Ishikawa (cell line): Measurements from ENCODE around the gene DLGAP4.

Source experiments
- CEBPB ChIP-seq: IDR thresholded peaks from 2 replicates; pipeline ENCODE4 v1.6.1; 2012
- CREB1 ChIP-seq: IDR thresholded peaks from 2 replicates; pipeline ENCODE4 v1.6.1; 2012; ENCODE audit warnings: low read depth
- EGR1 ChIP-seq: IDR thresholded peaks from 2 replicates; pipeline ENCODE4 v1.6.1; 2012
- EP300 ChIP-seq: IDR thresholded peaks from 2 replicates; pipeline ENCODE4 v1.6.1; 2012; ENCODE audit warnings: borderline replicate concordance
- FOXM1 ChIP-seq: IDR thresholded peaks from 2 replicates; pipeline ENCODE4 v1.6.1; 2012; ENCODE audit warnings: low read depth, borderline replicate concordance
- NFIC ChIP-seq: IDR thresholded peaks from 2 replicates; pipeline ENCODE4 v1.6.1; 2012
- RAD21 ChIP-seq: IDR thresholded peaks from 2 replicates; pipeline ENCODE4 v1.6.1; 2012; ENCODE audit warnings: low read depth
- TAF1 ChIP-seq: IDR thresholded peaks from 2 replicates; pipeline ENCODE4 v1.6.1; 2012; ENCODE audit warnings: low read depth, mild to moderate bottlenecking
- TCF12 ChIP-seq: IDR thresholded peaks from 2 replicates; pipeline ENCODE4 v1.6.1; 2012; ENCODE audit warnings: low read depth
- TEAD4 ChIP-seq: IDR thresholded peaks from 2 replicates; pipeline ENCODE4 v1.6.1; 2012
- YY1 ChIP-seq: IDR thresholded peaks from 2 replicates; pipeline ENCODE4 v1.6.1; 2012; ENCODE audit warnings: low read depth
- ZBTB7A ChIP-seq: IDR thresholded peaks from 2 replicates; pipeline ENCODE4 v1.6.1; 2012; ENCODE audit warnings: low read depth
- TF ChIP-seq, protein P1 (sequence below): IDR thresholded peaks from 2 replicates; pipeline ENCODE4 v1.6.1; 2012
- TF ChIP-seq, protein P2 (sequence below): IDR thresholded peaks from 2 replicates; pipeline ENCODE4 v1.6.1; 2012; ENCODE audit warnings: low read depth, mild to moderate bottlenecking
- TF ChIP-seq, protein P3 (sequence below): IDR thresholded peaks from 2 replicates; pipeline ENCODE4 v1.6.1; 2012

DLGAP4 gene

DNA sequence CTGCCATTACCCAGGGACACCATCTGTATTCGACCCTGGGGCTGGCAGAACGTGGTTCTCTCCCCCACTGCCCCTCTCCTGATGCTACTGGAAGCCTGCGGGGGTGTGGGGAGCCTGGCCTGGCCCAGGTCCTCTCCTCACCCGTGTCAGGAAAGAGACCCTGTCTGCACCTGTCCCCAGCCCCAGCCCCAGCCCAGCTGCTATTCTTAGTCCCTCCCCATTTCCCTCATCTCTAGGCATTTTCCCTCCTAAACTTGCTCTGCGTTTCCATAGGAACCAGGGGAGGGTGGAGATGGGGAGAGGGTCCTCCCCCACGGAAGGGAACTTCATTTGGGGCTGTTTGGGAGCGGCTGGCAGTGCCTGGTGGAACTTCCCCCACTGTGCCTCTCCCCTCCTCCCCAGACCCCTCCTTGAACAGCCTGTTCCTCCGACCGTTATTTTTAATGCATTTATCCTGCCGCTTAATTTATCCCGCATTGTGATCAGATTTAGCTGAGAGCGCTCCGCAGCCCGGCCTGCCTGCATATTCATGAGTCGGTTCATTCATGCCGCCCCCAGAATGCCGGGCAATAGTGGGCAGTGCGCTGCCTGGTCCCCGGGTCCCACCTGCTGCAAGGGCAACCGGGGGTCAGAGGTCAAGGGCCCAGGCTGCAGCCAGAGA lies 31.8 kb upstream of the DLGAP4 start:
- TF ChIP-seq, protein P1, sequence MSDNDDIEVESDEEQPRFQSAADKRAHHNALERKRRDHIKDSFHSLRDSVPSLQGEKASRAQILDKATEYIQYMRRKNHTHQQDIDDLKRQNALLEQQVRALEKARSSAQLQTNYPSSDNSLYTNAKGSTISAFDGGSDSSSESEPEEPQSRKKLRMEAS = no peak
- no peak for TF ChIP-seq RAD21

DNA sequence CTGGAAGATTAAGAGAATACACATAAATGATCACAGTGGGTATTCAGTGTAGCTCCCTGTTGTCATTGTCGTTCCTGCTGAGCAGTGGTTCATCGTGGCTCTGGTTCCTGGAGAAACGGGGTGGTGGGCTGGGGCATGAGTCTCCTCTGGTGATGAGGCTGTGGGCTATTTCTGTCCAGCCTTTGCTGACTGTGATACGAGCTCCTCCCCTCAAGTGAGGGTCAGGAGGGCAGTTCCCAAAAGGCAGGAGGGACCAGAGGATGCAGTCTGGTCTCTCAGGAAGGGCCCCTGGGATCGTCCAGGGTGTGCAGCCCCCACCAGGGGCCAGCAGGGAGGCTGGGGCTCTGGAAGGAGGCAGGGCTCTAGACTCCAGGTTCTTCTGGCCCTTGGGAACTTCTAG lies 31.1 kb upstream of the DLGAP4 start:
- TF ChIP-seq, protein P1 = no peak
- TF ChIP-seq CEBPB = no peak
- no peak for TF ChIP-seq ZBTB7A
- no peak for TF ChIP-seq EGR1
- TF ChIP-seq, protein P2, sequence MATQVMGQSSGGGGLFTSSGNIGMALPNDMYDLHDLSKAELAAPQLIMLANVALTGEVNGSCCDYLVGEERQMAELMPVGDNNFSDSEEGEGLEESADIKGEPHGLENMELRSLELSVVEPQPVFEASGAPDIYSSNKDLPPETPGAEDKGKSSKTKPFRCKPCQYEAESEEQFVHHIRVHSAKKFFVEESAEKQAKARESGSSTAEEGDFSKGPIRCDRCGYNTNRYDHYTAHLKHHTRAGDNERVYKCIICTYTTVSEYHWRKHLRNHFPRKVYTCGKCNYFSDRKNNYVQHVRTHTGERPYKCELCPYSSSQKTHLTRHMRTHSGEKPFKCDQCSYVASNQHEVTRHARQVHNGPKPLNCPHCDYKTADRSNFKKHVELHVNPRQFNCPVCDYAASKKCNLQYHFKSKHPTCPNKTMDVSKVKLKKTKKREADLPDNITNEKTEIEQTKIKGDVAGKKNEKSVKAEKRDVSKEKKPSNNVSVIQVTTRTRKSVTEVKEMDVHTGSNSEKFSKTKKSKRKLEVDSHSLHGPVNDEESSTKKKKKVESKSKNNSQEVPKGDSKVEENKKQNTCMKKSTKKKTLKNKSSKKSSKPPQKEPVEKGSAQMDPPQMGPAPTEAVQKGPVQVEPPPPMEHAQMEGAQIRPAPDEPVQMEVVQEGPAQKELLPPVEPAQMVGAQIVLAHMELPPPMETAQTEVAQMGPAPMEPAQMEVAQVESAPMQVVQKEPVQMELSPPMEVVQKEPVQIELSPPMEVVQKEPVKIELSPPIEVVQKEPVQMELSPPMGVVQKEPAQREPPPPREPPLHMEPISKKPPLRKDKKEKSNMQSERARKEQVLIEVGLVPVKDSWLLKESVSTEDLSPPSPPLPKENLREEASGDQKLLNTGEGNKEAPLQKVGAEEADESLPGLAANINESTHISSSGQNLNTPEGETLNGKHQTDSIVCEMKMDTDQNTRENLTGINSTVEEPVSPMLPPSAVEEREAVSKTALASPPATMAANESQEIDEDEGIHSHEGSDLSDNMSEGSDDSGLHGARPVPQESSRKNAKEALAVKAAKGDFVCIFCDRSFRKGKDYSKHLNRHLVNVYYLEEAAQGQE = no peak

DNA sequence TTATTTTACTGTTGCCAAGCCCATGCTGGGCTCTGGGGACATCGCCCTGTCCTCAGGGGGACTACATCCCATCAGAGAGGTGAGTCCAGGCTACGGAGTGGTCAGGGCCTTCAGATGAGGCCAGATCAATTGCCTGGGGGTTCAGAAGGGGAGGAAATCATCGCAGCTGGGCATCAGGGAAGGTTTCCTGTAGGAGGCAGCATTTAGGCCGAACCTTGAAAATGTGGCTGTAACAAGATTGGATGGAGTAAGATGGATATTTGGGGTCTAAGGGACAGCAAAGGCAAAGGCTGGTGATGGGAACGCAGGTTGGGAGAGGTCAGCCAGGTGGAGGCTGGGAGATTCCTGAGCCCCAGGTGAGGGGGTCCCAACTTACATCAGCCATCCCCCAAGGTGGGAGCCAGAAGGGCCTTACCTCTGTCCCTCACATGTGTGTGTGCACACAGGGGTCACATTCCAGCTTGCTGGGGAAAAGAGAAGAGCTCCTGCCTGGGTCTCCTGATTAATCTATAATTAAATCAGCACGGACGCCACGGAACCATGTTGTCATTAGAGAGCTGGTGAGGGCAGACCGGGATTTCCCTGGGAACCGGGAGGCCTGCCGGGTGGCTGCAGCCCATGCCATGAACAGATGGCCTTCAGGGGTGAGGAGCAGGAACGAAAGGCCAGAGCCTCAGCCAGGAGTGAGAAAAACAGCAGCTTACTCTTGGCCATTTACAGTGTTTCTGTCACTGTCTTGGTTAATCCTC lies 30.5 kb upstream of the DLGAP4 start:
- TF ChIP-seq TCF12 (no peak), RAD21 (no peak), FOXM1 (no peak), CREB1 (no peak), EP300 (no peak), NFIC (no peak)
- TF ChIP-seq, protein P3, sequence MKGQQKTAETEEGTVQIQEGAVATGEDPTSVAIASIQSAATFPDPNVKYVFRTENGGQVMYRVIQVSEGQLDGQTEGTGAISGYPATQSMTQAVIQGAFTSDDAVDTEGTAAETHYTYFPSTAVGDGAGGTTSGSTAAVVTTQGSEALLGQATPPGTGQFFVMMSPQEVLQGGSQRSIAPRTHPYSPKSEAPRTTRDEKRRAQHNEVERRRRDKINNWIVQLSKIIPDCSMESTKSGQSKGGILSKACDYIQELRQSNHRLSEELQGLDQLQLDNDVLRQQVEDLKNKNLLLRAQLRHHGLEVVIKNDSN = no peak

DNA sequence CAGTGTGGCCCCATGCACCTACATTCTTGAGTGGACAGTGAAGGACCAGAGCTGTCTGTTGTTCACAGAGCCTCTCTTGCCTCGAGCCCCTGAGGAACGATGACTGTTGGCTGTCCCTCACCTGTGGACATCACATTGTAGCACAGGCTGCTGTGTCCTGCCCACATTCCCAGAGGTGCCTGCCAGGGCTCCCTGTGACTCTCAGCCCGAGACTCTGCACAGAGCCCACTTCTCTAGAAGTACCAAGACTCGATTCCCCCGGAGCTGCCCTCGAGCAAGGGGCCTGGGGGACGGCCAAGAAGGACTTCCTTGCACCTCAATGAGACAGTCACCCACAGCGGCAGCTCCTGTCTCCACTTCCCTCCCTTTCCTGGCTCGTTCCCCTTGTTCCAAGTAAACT lies 28.6 kb upstream of the DLGAP4 start:
- TF ChIP-seq RAD21 (no peak), FOXM1 (no peak), CEBPB (no peak), TAF1 (no peak), ZBTB7A (no peak), TEAD4 (no peak)
- TF ChIP-seq, protein P3 = no peak

DNA sequence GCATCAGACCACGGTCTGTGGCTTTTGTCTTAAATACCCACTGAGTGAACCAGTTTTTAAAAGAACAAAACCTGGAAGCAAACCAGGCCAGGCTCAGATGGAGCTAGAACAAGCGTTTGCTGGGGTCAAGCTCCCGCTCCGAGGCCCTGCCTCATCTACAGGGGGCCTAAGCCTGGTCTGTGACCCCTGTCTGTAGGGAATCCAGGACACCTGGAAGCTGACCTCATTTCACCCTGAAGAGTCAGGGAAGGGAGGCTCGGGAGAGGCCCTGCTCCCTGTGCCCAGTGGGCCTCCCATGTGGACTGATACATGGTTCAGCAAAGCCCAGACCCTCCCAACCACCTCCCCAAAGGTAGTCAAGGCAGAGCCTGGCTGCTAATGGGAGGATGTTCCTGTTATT lies 26.8 kb upstream of the DLGAP4 start:
- TF ChIP-seq CEBPB = no peak

DNA sequence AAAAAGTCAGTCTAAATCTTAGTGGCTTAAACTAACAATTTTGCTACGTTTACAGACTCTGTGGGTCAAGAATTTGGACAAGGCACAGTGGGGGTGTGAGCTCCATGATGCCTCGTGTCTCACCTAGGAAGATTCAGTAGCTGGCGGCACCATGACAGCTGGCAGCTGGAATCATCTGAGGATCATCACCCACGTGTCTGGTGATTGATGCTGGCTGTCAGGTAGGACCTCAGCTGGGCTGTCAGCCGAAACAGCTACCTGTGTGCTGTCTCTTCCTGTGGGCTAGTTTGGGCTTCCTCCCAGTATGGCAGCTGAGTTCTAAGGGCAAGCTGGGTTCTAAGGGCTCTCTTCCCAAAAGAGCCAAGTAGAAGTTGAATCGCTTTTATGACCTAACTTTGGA lies 26.4 kb upstream of the DLGAP4 start:
- TF ChIP-seq, protein P3 = no peak
- TF ChIP-seq EP300 (no peak), TCF12 (no peak), ZBTB7A (no peak), EGR1 (no peak), NFIC (no peak), RAD21 (no peak), TAF1 (no peak), FOXM1 (no peak), YY1 (no peak), CREB1 (no peak)
- TF ChIP-seq, protein P2 = no peak
- TF ChIP-seq, protein P1 = no peak
